Activated B cell treated with CpG ODN at 0.5 μM for 24 hours (primary cell): ENCODE data around the gene SPEF2. TPM values are rescaled to one million over a fixed set of nuclear protein-coding genes. Genes with fewer than 3 reads are reported as not detected.

Source experiments
- ATAC-seq: fragments of 200-7000 bp; cut with Tn5 transposase; one replicate; pipeline ENCODE4 v1.10.0; 2021; ENCODE audit warnings: low read depth, mild to moderate bottlenecking, moderate library complexity
- CTCF ChIA-PET: fragments of 350-600 bp; sonication (Branson Sonifier 250); formaldehyde crosslinking; loops from one replicate; lab custom pipeline; 2021; ENCODE audit warnings: antibody characterized with exemption; lab: Charles Lee
- POLR2A ChIA-PET: fragments of 350-600 bp; sonication (Branson Sonifier 250); formaldehyde crosslinking; loops from one replicate; lab custom pipeline; 2021; ENCODE audit warnings: antibody characterized with exemption; lab: Charles Lee
- DNase-seq: peaks from one replicate; pipeline ENCODE4 v3.0.0; 2022
- H3K27ac Mint-ChIP-seq: one replicate; pipeline ENCODE4 v1.8.0; 2020; ENCODE audit warnings: mixed read lengths
- H3K27me3 Mint-ChIP-seq: one replicate; pipeline ENCODE4 v1.8.0; 2021; ENCODE audit warnings: mixed read lengths
- H3K36me3 Mint-ChIP-seq: one replicate; pipeline ENCODE4 v1.8.0; 2021; ENCODE audit warnings: low read depth, mixed read lengths
- H3K4me1 Mint-ChIP-seq: one replicate; pipeline ENCODE4 v1.8.0; 2021; ENCODE audit warnings: mixed read lengths
- H3K4me3 Mint-ChIP-seq: one replicate; pipeline ENCODE4 v1.8.0; 2020; ENCODE audit warnings: mild to moderate bottlenecking, mixed read lengths
- H3K9me3 Mint-ChIP-seq: one replicate; pipeline ENCODE4 v1.8.0; 2020; ENCODE audit warnings: mixed read lengths
- CTCF ChIP-seq: fragments of 200-600 bp; IDR thresholded peaks from one replicate; pipeline ENCODE4 v1.8.0; 2022; ENCODE audit warnings: antibody characterized with exemption, mild to moderate bottlenecking
- intact Hi-C: fragments of 100-400 bp; cut with micrococcal nuclease; formaldehyde crosslinking; loops from one replicate; pipeline ENCODE4 v1.15.1; 2024
- total RNA-seq: library from RNA; stranded (reverse); gene quantifications from 2 replicates; pipeline ENCODE4 v1.2.3, GENCODE V29; 2022

Gene SPEF2
- total RNA-seq, 1 donor from 2014 or later, result 2.4 TPM

- ChIA-PET POLR2A (no interaction called here), CTCF (no interaction called here)
- intact Hi-C loops, result no loop called here
- DNase-seq (no peak), ATAC-seq (no peak)
- TF ChIP-seq CTCF, result no peak
- no peak overlapping the region for H3K27ac Mint-ChIP-seq
- peaks cover 4% of the 10 kb centered on the region for H3K4me1 Mint-ChIP-seq
- H3K9me3 Mint-ChIP-seq, result no peaks in the 10 kb centered on the region
- H3K27me3 Mint-ChIP-seq, result no peaks in the 10 kb centered on the region
- no peaks in the 10 kb centered on the region for H3K36me3 Mint-ChIP-seq
- H3K4me3 Mint-ChIP-seq, result no peak overlapping the region
These were observed 181.5 kb downstream of the SPEF2 start for GRCh38 chr5:35799181-35799580.

- CTCF ChIA-PET, result no interaction called here
- intact Hi-C loops, result no loop called here
- POLR2A ChIA-PET, result no interaction called here
- DNase-seq, result no peak
- Mint-ChIP-seq H3K4me3 (no peak overlapping the region), H3K36me3 (no peaks in the 10 kb centered on the region), H3K27ac (no peak overlapping the region), H3K27me3 (no peaks in the 10 kb centered on the region), H3K4me1 (peaks cover 4% of the 10 kb centered on the region), H3K9me3 (no peaks in the 10 kb centered on the region)
- no peak for ATAC-seq
- TF ChIP-seq CTCF, result no peak
These were observed 182.1 kb downstream of the SPEF2 start for GRCh38 chr5:35799753-35800152.

GRCh38 chr5:35803191-35803651 is 185.6 kb downstream of the SPEF2 start:
- no peak for DNase-seq
- ATAC-seq, result no peak
- H3K4me3 Mint-ChIP-seq, result no peak overlapping the region
- no peaks in the 10 kb centered on the region for H3K4me1 Mint-ChIP-seq
- H3K27ac Mint-ChIP-seq, result no peak overlapping the region
- CTCF ChIA-PET, result no interaction called here
- POLR2A ChIA-PET, result no interaction called here
- H3K36me3 Mint-ChIP-seq, result no peaks in the 10 kb centered on the region
- no peaks in the 10 kb centered on the region for H3K9me3 Mint-ChIP-seq
- no peak for TF ChIP-seq CTCF
- no peaks in the 10 kb centered on the region for H3K27me3 Mint-ChIP-seq
- intact Hi-C loops, result no loop called here

GRCh38 chr5:35804201-35804653 is 186.6 kb downstream of the SPEF2 start:
- Mint-ChIP-seq H3K27ac (no peak overlapping the region), H3K4me3 (no peak overlapping the region), H3K36me3 (no peaks in the 10 kb centered on the region), H3K27me3 (no peaks in the 10 kb centered on the region), H3K9me3 (no peaks in the 10 kb centered on the region), H3K4me1 (no peaks in the 10 kb centered on the region)
- no peak for ATAC-seq
- ChIA-PET POLR2A (no interaction called here), CTCF (no interaction called here)
- TF ChIP-seq CTCF, result no peak
- DNase-seq, result no peak
- intact Hi-C loops, result no loop called here

GRCh38 chr5:35804841-35805240 is 187.2 kb downstream of the SPEF2 start:
- no peak overlapping the region for H3K4me3 Mint-ChIP-seq
- H3K27ac Mint-ChIP-seq, result no peak overlapping the region
- TF ChIP-seq CTCF, result no peak
- CTCF ChIA-PET, result no interaction called here
- ATAC-seq (no peak), DNase-seq (no peak)
- no peaks in the 10 kb centered on the region for H3K4me1 Mint-ChIP-seq
- no peaks in the 10 kb centered on the region for H3K27me3 Mint-ChIP-seq
- no peaks in the 10 kb centered on the region for H3K9me3 Mint-ChIP-seq
- intact Hi-C loops, result no loop called here
- H3K36me3 Mint-ChIP-seq, result no peaks in the 10 kb centered on the region
- POLR2A ChIA-PET, result no interaction called here
